HG02852 (cell line): ENCODE measurements around the gene PCDHB14.

Experiments
- ATAC-seq: cut with Tn5 transposase; IDR thresholded peaks from one replicate; pipeline ENCODE4 v1.9.1; 2021; ENCODE audit warnings: mild to moderate bottlenecking, moderate library complexity; ENCODE audit not compliant: unreplicated experiment

Gene PCDHB14

GRCh38 chr5:141269195-141269594, 46.1 kb downstream of the PCDHB14 start:
- ATAC-seq = no peak

- no peak for ATAC-seq
These were observed 49.8 kb downstream of the PCDHB14 start for GRCh38 chr5:141272906-141273305.
